Testis (tissue), 3 donors: ENCODE data around the gene IBSP. TPM values are rescaled to one million over a fixed set of nuclear protein-coding genes. Genes with fewer than 3 reads are reported as not detected.

Experiments
- DNase-seq: peaks from one replicate; pipeline ENCODE4 v3.0.0-alpha.2; 2019
- H3K27ac ChIP-seq, 2 donors: fragments of 200-600 bp; sonication (generic); one replicate each; pipeline ENCODE4 v1.5.1; 2019
- H3K27me3 ChIP-seq: fragments of 200-600 bp; sonication (generic); one replicate; pipeline ENCODE4 v1.5.1; 2019
- H3K36me3 ChIP-seq: fragments of 200-600 bp; sonication (generic); one replicate; pipeline ENCODE4 v1.5.1; 2017; ENCODE audit warnings: low read depth; ENCODE audit errors: missing control alignments
- H3K4me1 ChIP-seq: fragments of 200-600 bp; sonication (generic); one replicate; pipeline ENCODE4 v1.5.1; 2019
- H3K4me3 ChIP-seq, 2 donors: fragments of 200-600 bp; sonication (generic); one replicate each; pipeline ENCODE4 v1.5.1; 2017 to 2019
- H3K9me3 ChIP-seq: fragments of 200-600 bp; sonication (generic); one replicate; pipeline ENCODE4 v1.5.1; 2017
- CTCF ChIP-seq, 3 experiments: fragments of 450-650 bp in 2 of 3; fragments of 200-600 bp in 1 of 3; sonication (generic) in 1 of 3; IDR thresholded peaks; one replicate each; pipeline ENCODE4 v1.5.1; 2016 to 2019; ENCODE audit warnings: antibody characterized with exemption in 3 of 3, mild to moderate bottlenecking in 2 of 3, moderate library complexity in 1 of 3
- POLR2A ChIP-seq: fragments of 450-650 bp; IDR thresholded peaks from one replicate; pipeline ENCODE4 v1.6.1; 2017; ENCODE audit warnings: antibody characterized with exemption, mild to moderate bottlenecking, moderate library complexity
- WGBS, 2 donors: methylation state at CpG; one replicate each; pipeline ENCODE4 v1.1.5; 2018; 5-methylcytosine and 5-hydroxymethylcytosine counted together
- intact Hi-C: fragments of 100-400 bp; cut with DNase I; formaldehyde crosslinking; loops from one replicate; pipeline ENCODE4 v1.15.1; 2023; ENCODE audit warnings: low total_unique reads
- polyA plus RNA-seq: library from polyadenylated mRNA; stranded (reverse); fragments of 350-450 nt; fragmentation: Illumina TruSeq; extraction: RNeasy Lipid Tissue Mini Kit (QIAGEN cat#74804); gene quantifications from one replicate; pipeline ENCODE4 v1.2.3, GENCODE V29; 2014; ENCODE audit warnings: low read depth, low replicate concordance; ENCODE audit not compliant: insufficient read depth
- total RNA-seq, 2 donors: library from RNA; depleted of rRNA; stranded (reverse); fragments of >200 nt; gene quantifications; one replicate each; pipeline ENCODE4 v1.2.3, GENCODE V29; 2016

IBSP gene
- total and polyA plus RNA-seq, 3 donors from 2014 or later, result not detected

- intact Hi-C loops, result loop anchor here (10.0 kb wide), 2 partner anchors 118 to 358 kb away; partner anchors contain the start of gene SPP1
These were observed 57.5 kb downstream of the IBSP start for GRCh38 chr4:87856816-87857215.

GRCh38 chr4:87857789-87858188 is 58.4 kb downstream of the IBSP start:
- intact Hi-C loops, result loop anchor here (10.0 kb wide), 2 partner anchors 117 to 357 kb away; partner anchors contain the start of gene SPP1
- Histone ChIP-seq H3K36me3 (no peaks in the 10 kb centered on the region), H3K9me3 (no peaks in the 10 kb centered on the region), H3K4me3 (no peak overlapping the region), H3K27me3 (no peaks in the 10 kb centered on the region), H3K4me1 (no peaks in the 10 kb centered on the region), H3K27ac (no peak overlapping the region)
- no peak for TF ChIP-seq POLR2A
- TF ChIP-seq CTCF (IDR thresholded peaks at IDR 0.05), result no peak
- DNase-seq, result no peak
- WGBS, 2 donors, result 53 to 61% methylated on average over 5 of the region's 5 CpGs

More at GRCh38 chr4:87856816-87857215, 57.5 kb downstream of the IBSP start:
- TF ChIP-seq CTCF (IDR thresholded peaks at IDR 0.05) (no peak), POLR2A (no peak)
- H3K4me3 ChIP-seq, result no peak overlapping the region
- H3K27me3 ChIP-seq, result no peaks in the 10 kb centered on the region
- no peaks in the 10 kb centered on the region for H3K9me3 ChIP-seq
- 56 to 83% methylated on average over 1 of the region's 1 CpG for WGBS, 2 donors
- no peaks in the 10 kb centered on the region for H3K4me1 ChIP-seq
- H3K27ac ChIP-seq, result no peak overlapping the region
- no peaks in the 10 kb centered on the region for H3K36me3 ChIP-seq
- no peak for DNase-seq

Other genes starting within 250 kb of the IBSP start
- gene DSPP, start 191.0 kb upstream of the IBSP start, total RNA-seq, result not detected
- gene DSPP, start 191.0 kb upstream of the IBSP start, polyA plus RNA-seq, result not detected
- 1 to 10 TPM in 1 of 2 donors, under 1 TPM in 1; 0.37 to 1.5 TPM for gene DMP1, start 149.3 kb upstream of the IBSP start, total RNA-seq
- 0.91 TPM for gene DMP1, start 149.3 kb upstream of the IBSP start, polyA plus RNA-seq
- not detected for gene MEPE, start 33.4 kb downstream of the IBSP start, total RNA-seq
- not detected for gene MEPE, start 33.4 kb downstream of the IBSP start, polyA plus RNA-seq
- 10 to 100 TPM in 1 of 2 donors, 1 to 10 TPM in 1; 5.0 to 71.7 TPM for gene SPP1, start 176.2 kb downstream of the IBSP start, total RNA-seq
- 30.2 TPM for gene SPP1, start 176.2 kb downstream of the IBSP start, polyA plus RNA-seq
- gene PKD2, start 208.1 kb downstream of the IBSP start, total RNA-seq, result 10 to 100 TPM; 24.6 to 52.8 TPM
- gene PKD2, start 208.1 kb downstream of the IBSP start, polyA plus RNA-seq, result 18.7 TPM